OCI-LY3 (cell line): ENCODE data around the gene TIMM23B.
"Not testable (repeated sequence)": the region's sequence is repeated elsewhere in the genome, so short reads cannot be mapped to it uniquely, and the experiment has no call there.

Source experiments
- H2AFZ ChIP-seq: fragments of 200-600, 300-600 bp; shearing (Covaris generic); 2 replicates; pipeline ENCODE4 v1.6.0; 2014; ENCODE audit warnings: antibody characterized with exemption, low read depth, low read length
- H3K27ac ChIP-seq: fragments of 200-600, 300-600 bp; sonication (generic); 2 replicates; pipeline ENCODE4 v1.5.1; 2014; ENCODE audit warnings: mild to moderate bottlenecking, low read length, moderate library complexity, mixed read lengths
- H3K27me3 ChIP-seq: fragments of 200-600, 300-600 bp; sonication (generic); 2 replicates; pipeline ENCODE4 v1.6.1; 2014; ENCODE audit warnings: low read depth, low read length, mixed read lengths
- H3K36me3 ChIP-seq: fragments of 200-600, 300-600 bp; sonication (generic); replicated peaks from 2 replicates; pipeline ENCODE3; 2014; ENCODE audit warnings: low read depth, low read length, mixed read lengths
- H3K4me1 ChIP-seq: fragments of 300-600, 200-600 bp; sonication (generic); 2 replicates; pipeline ENCODE4 v1.6.1; 2014; ENCODE audit warnings: low read length, mixed read lengths
- H3K4me2 ChIP-seq: fragments of 200-600, 300-600 bp; sonication (generic); 2 replicates; pipeline ENCODE4 v1.6.1; 2014; ENCODE audit warnings: low read length, mixed read lengths
- H3K4me3 ChIP-seq: fragments of 300-600, 200-600 bp; sonication (generic); 2 replicates; pipeline ENCODE4 v1.5.1; 2014; ENCODE audit warnings: antibody characterized with exemption, mild to moderate bottlenecking, low read length, moderate library complexity
- H3K79me2 ChIP-seq: fragments of 300-600, 200-600 bp; shearing (Covaris generic); 2 replicates; pipeline ENCODE4 v1.6.1; 2014; ENCODE audit warnings: mild to moderate bottlenecking, low read length, mixed read lengths
- H3K9ac ChIP-seq: fragments of 300-600, 200-600 bp; shearing (Covaris generic); 2 replicates; pipeline ENCODE4 v1.6.0; 2014; ENCODE audit warnings: mild to moderate bottlenecking, low read length, moderate library complexity
- H3K9me3 ChIP-seq: fragments of 200-600, 300-600 bp; shearing (Covaris generic); 2 replicates; pipeline ENCODE4 v1.6.1; 2014; ENCODE audit warnings: low read length, mixed read lengths; ENCODE audit not compliant: insufficient read depth
- H4K20me1 ChIP-seq: fragments of 200-600, 300-600 bp; sonication (generic); 2 replicates; pipeline ENCODE4 v1.6.1; 2016; ENCODE audit warnings: low read length, mixed read lengths; ENCODE audit not compliant: insufficient read depth

The TIMM23B gene

GRCh38 chr10:49941447-49942338 is at the start of gene TIMM23B, which contains the start of gene PARG:
TIMM23B (plus strand) TSS chr10:49942053; CDS start chr10:49942195, 142 bp downstream.
PARG (minus strand) TSS chr10:49942027; CDS start chr10:49941725, 302 bp downstream.
- peak within 1 kb of the TSS; percentile 77 for H3K4me2 ChIP-seq
- not testable (repeated sequence) for H3K27ac ChIP-seq, H3K9me3 ChIP-seq, H4K20me1 ChIP-seq, H2AFZ ChIP-seq, H3K27me3 ChIP-seq, H3K4me1 ChIP-seq, H3K36me3 ChIP-seq
- H3K4me3 ChIP-seq = peak within 1 kb of the TSS; percentile 91
- H3K9ac ChIP-seq = peak within 1 kb of the TSS; percentile 77
- H3K79me2 ChIP-seq = peaks cover 59% of the 10 kb centered on the region

GRCh38 chr10:49899999-49900398 is 41.9 kb upstream of the TIMM23B start:
- not testable (repeated sequence) for H4K20me1 ChIP-seq, H3K4me2 ChIP-seq, H3K27me3 ChIP-seq, H3K27ac ChIP-seq, H3K79me2 ChIP-seq, H2AFZ ChIP-seq, H3K9ac ChIP-seq, H3K9me3 ChIP-seq, H3K4me3 ChIP-seq, H3K36me3 ChIP-seq, H3K4me1 ChIP-seq

- not testable (repeated sequence) for H2AFZ ChIP-seq, H3K4me3 ChIP-seq, H3K27ac ChIP-seq, H3K4me1 ChIP-seq, H3K36me3 ChIP-seq, H3K9ac ChIP-seq, H3K4me2 ChIP-seq, H3K27me3 ChIP-seq, H3K9me3 ChIP-seq, H4K20me1 ChIP-seq, H3K79me2 ChIP-seq
These were observed 41.4 kb upstream of the TIMM23B start for GRCh38 chr10:49900406-49900805.

- H3K9ac ChIP-seq, H3K27me3 ChIP-seq, H3K4me1 ChIP-seq, H2AFZ ChIP-seq, H3K4me2 ChIP-seq, H3K27ac ChIP-seq, H3K79me2 ChIP-seq, H3K9me3 ChIP-seq, H4K20me1 ChIP-seq, H3K36me3 ChIP-seq, H3K4me3 ChIP-seq: not testable (repeated sequence)
These were observed 38.0 kb upstream of the TIMM23B start for GRCh38 chr10:49903829-49904228.

GRCh38 chr10:49908290-49909080 is 33.4 kb upstream of the TIMM23B start:
- H4K20me1 ChIP-seq, H3K9ac ChIP-seq, H3K27ac ChIP-seq, H3K36me3 ChIP-seq, H3K4me2 ChIP-seq, H3K4me1 ChIP-seq, H3K4me3 ChIP-seq, H2AFZ ChIP-seq, H3K9me3 ChIP-seq, H3K27me3 ChIP-seq, H3K79me2 ChIP-seq: not testable (repeated sequence)

GRCh38 chr10:49910295-49910694 is 31.6 kb upstream of the TIMM23B start:
- not testable (repeated sequence) for H3K9ac ChIP-seq, H2AFZ ChIP-seq, H3K4me1 ChIP-seq, H3K9me3 ChIP-seq, H3K79me2 ChIP-seq, H3K27me3 ChIP-seq, H3K36me3 ChIP-seq, H3K4me2 ChIP-seq, H3K4me3 ChIP-seq, H4K20me1 ChIP-seq, H3K27ac ChIP-seq

GRCh38 chr10:49916451-49916850 is 25.4 kb upstream of the TIMM23B start:
- H3K9me3 ChIP-seq, H3K27me3 ChIP-seq, H3K4me2 ChIP-seq, H3K4me3 ChIP-seq, H4K20me1 ChIP-seq, H3K4me1 ChIP-seq, H3K79me2 ChIP-seq, H3K36me3 ChIP-seq, H2AFZ ChIP-seq, H3K9ac ChIP-seq, H3K27ac ChIP-seq: not testable (repeated sequence)

- H3K27ac ChIP-seq, H2AFZ ChIP-seq, H3K27me3 ChIP-seq, H3K4me3 ChIP-seq, H3K4me2 ChIP-seq, H4K20me1 ChIP-seq, H3K4me1 ChIP-seq, H3K36me3 ChIP-seq, H3K9me3 ChIP-seq, H3K79me2 ChIP-seq, H3K9ac ChIP-seq: not testable (repeated sequence)
These were observed 23.9 kb upstream of the TIMM23B start for GRCh38 chr10:49917927-49918326.

GRCh38 chr10:49922041-49922440 is 19.8 kb upstream of the TIMM23B start:
- not testable (repeated sequence) for H4K20me1 ChIP-seq, H3K4me1 ChIP-seq, H3K36me3 ChIP-seq, H3K27ac ChIP-seq, H3K9ac ChIP-seq, H3K9me3 ChIP-seq, H2AFZ ChIP-seq, H3K4me3 ChIP-seq, H3K27me3 ChIP-seq, H3K4me2 ChIP-seq, H3K79me2 ChIP-seq
